Activated CD4-positive, CD25-positive, alpha-beta regulatory T cell (primary cell): ENCODE measurements around the gene RASGRF2.

Experiments
- DNase-seq, 4 experiments: peaks; one replicate each; lab custom pipeline; 2025; lab: John Stamatoyannopoulos, UW

The RASGRF2 gene

GRCh38 chr5:80959768-80960442, at the start of gene RASGRF2:
Gene RASGRF2, plus strand, starts transcription at chr5:80960363. Its CDS starts 376 bp downstream, at chr5:80960739.
- peak in 3 of 4 experiments; percentile 8 to 21 (median 11) for DNase-seq

GRCh38 chr5:80912479-80912878, 47.7 kb upstream of the RASGRF2 start:
- DNase-seq: no peak

- no peak for DNase-seq
Measured at GRCh38 chr5:80915716-80916115, 44.4 kb upstream of the RASGRF2 start.

- DNase-seq: no peak
Measured at GRCh38 chr5:80916676-80917075, 43.5 kb upstream of the RASGRF2 start.

GRCh38 chr5:80917631-80918030, 42.5 kb upstream of the RASGRF2 start:
- DNase-seq: no peak

- DNase-seq: no peak
Measured at GRCh38 chr5:80919678-80920196, 40.4 kb upstream of the RASGRF2 start.

- no peak for DNase-seq
Measured at GRCh38 chr5:80920333-80920732, 39.8 kb upstream of the RASGRF2 start.

GRCh38 chr5:80921026-80921425, 39.1 kb upstream of the RASGRF2 start:
- DNase-seq: no peak

- no peak for DNase-seq
Measured at GRCh38 chr5:80925931-80926330, 34.2 kb upstream of the RASGRF2 start.

GRCh38 chr5:80926536-80926935, 33.6 kb upstream of the RASGRF2 start:
- DNase-seq: no peak

- DNase-seq: no peak
Measured at GRCh38 chr5:80926979-80927656, 33.0 kb upstream of the RASGRF2 start.

GRCh38 chr5:80928073-80928472, 32.1 kb upstream of the RASGRF2 start:
- DNase-seq: no peak

- DNase-seq: no peak
Measured at GRCh38 chr5:80930940-80931339, 29.2 kb upstream of the RASGRF2 start.

GRCh38 chr5:80931411-80931810, 28.8 kb upstream of the RASGRF2 start:
- no peak for DNase-seq

- DNase-seq: no peak
Measured at GRCh38 chr5:80933036-80933435, 27.1 kb upstream of the RASGRF2 start.

- no peak for DNase-seq
Measured at GRCh38 chr5:80934751-80935150, 25.4 kb upstream of the RASGRF2 start.

- no peak for DNase-seq
Measured at GRCh38 chr5:80935811-80936385, 24.3 kb upstream of the RASGRF2 start.

GRCh38 chr5:80936881-80937280, 23.3 kb upstream of the RASGRF2 start:
- no peak for DNase-seq

GRCh38 chr5:80937584-80938356, 22.4 kb upstream of the RASGRF2 start:
- no peak for DNase-seq

- DNase-seq: no peak
Measured at GRCh38 chr5:80941496-80941895, 18.7 kb upstream of the RASGRF2 start.

- DNase-seq: no peak
Measured at GRCh38 chr5:80951366-80951765, 8.8 kb upstream of the RASGRF2 start.

GRCh38 chr5:80953587-80953986, 6.6 kb upstream of the RASGRF2 start:
- DNase-seq: no peak
